Peyer's patch (tissue), 4 donors: ENCODE data around the gene ZNF516.

Experiments used
- POLR2A ChIP-seq, 2 donors: fragments of 450-650 bp; IDR thresholded peaks; one replicate each; pipeline ENCODE4 v1.5.1; 2017; ENCODE audit warnings: antibody characterized with exemption in 2 of 2, mild to moderate bottlenecking in 2 of 2, moderate library complexity in 2 of 2
- TF ChIP-seq, protein P1 (sequence below), 6 experiments: fragments of 450-650 bp in 4 of 6; fragments of 200-600 bp in 2 of 6; sonication (generic) in 1 of 6; IDR thresholded peaks; one replicate each; pipeline ENCODE4 v1.5.1; 2017 to 2019; ENCODE audit warnings: antibody characterized with exemption in 6 of 6, mild to moderate bottlenecking in 3 of 6, moderate library complexity in 1 of 6

DNA sequence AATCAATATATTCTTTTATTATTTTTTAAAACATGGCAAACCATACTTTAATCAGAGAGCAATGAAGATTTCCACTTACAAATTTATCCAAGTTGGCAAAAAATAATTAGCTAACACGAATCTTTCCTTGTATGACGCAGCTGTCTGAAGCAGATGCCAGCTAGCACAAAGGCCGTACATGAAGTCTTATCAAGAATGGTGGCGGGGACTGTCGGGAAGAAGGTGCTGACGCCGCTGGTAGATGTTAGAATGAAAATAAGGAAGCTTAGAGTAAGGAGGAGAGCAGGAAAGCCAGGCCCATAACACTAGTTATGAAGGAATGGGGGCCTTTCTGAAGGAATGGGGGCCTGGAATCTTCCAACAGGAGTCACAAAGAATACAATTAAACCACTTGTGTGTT, 96.7 kb downstream of the ZNF516 start:
- TF ChIP-seq, protein P1, sequence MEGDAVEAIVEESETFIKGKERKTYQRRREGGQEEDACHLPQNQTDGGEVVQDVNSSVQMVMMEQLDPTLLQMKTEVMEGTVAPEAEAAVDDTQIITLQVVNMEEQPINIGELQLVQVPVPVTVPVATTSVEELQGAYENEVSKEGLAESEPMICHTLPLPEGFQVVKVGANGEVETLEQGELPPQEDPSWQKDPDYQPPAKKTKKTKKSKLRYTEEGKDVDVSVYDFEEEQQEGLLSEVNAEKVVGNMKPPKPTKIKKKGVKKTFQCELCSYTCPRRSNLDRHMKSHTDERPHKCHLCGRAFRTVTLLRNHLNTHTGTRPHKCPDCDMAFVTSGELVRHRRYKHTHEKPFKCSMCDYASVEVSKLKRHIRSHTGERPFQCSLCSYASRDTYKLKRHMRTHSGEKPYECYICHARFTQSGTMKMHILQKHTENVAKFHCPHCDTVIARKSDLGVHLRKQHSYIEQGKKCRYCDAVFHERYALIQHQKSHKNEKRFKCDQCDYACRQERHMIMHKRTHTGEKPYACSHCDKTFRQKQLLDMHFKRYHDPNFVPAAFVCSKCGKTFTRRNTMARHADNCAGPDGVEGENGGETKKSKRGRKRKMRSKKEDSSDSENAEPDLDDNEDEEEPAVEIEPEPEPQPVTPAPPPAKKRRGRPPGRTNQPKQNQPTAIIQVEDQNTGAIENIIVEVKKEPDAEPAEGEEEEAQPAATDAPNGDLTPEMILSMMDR (IDR thresholded peaks at IDR 0.05) = no peak
- TF ChIP-seq POLR2A (IDR thresholded peaks at IDR 0.05) = no peak
